GM23338 (cell line): ENCODE data around the gene ALDH1A1. TPM values are rescaled to one million over a fixed set of nuclear protein-coding genes. Genes with fewer than 3 reads are reported as not detected.

Experiments
- ATAC-seq: fragments of 200-7000 bp; cut with Tn5 transposase; 3 replicates; pipeline ENCODE4 v1.9.1; 2020
- DNase-seq: peaks from one replicate; pipeline ENCODE4 v3.0.0-alpha.2; 2015; ENCODE audit warnings: low spot score
- H2AFZ ChIP-seq: fragments of 200-600 bp; sonication (generic); 2 replicates; pipeline ENCODE4 v1.8.0; 2016; ENCODE audit warnings: antibody characterized with exemption, mild to moderate bottlenecking, moderate library complexity
- H3F3A ChIP-seq: fragments of 200-600 bp; sonication (generic); replicated peaks from 2 replicates; pipeline ENCODE4 v1.8.0; 2017; ENCODE audit warnings: antibody characterized with exemption, mixed run types, low read depth
- H3K27ac ChIP-seq: fragments of 200-600 bp; sonication (generic); 2 replicates; pipeline ENCODE4 v1.6.1; 2016; ENCODE audit warnings: low read depth
- H3K27me3 ChIP-seq: fragments of 200-600 bp; sonication (generic); 2 replicates; pipeline ENCODE4 v1.8.0; 2016; ENCODE audit warnings: mild to moderate bottlenecking, mixed run types, moderate library complexity; ENCODE audit not compliant: insufficient read depth
- H3K36me3 ChIP-seq: fragments of 200-600 bp; sonication (generic); 2 replicates; pipeline ENCODE4 v1.8.0; 2016; ENCODE audit warnings: mild to moderate bottlenecking; ENCODE audit not compliant: insufficient read depth
- H3K4me1 ChIP-seq: fragments of 200-600 bp; sonication (generic); 2 replicates; pipeline ENCODE4 v1.8.0; 2016; ENCODE audit warnings: mild to moderate bottlenecking, moderate library complexity; ENCODE audit not compliant: insufficient read depth
- H3K4me2 ChIP-seq: fragments of 200-600 bp; sonication (generic); 2 replicates; pipeline ENCODE4 v1.7.1; 2017; ENCODE audit warnings: mixed run types
- H3K4me3 ChIP-seq: fragments of 200-600 bp; sonication (generic); 2 replicates; pipeline ENCODE4 v1.6.1; 2016; ENCODE audit warnings: mixed run types
- H3K79me2 ChIP-seq: fragments of 200-600 bp; sonication (generic); replicated peaks from 2 replicates; pipeline ENCODE4 v1.8.0; 2017; ENCODE audit warnings: mild to moderate bottlenecking; ENCODE audit not compliant: insufficient read depth
- H3K9me2 ChIP-seq: fragments of 200-600 bp; sonication (generic); 2 replicates; pipeline ENCODE4 v1.8.0; 2017; ENCODE audit not compliant: insufficient read depth
- H4K20me1 ChIP-seq: fragments of 200-600 bp; sonication (generic); replicated peaks from 2 replicates; pipeline ENCODE4 v1.8.0; 2017; ENCODE audit warnings: mild to moderate bottlenecking; ENCODE audit not compliant: insufficient read depth
- H3K27ac Mint-ChIP-seq: 2 replicates; pipeline ENCODE4 v1.8.0; 2020; ENCODE audit warnings: inconsistent platforms, mild to moderate bottlenecking, moderate library complexity, mixed read lengths
- H3K27me3 Mint-ChIP-seq: 3 replicates; pipeline ENCODE4 v1.8.0; 2022; ENCODE audit warnings: low read depth, mild to moderate bottlenecking, moderate library complexity, mixed read lengths, inconsistent platforms; ENCODE audit not compliant: insufficient read depth, poor library complexity
- H3K36me3 Mint-ChIP-seq: 3 replicates; pipeline ENCODE4 v1.8.0; 2021; ENCODE audit warnings: low read depth, mild to moderate bottlenecking, inconsistent platforms, moderate library complexity, mixed read lengths
- H3K4me1 Mint-ChIP-seq: 3 replicates; pipeline ENCODE4 v1.8.0; 2020; ENCODE audit warnings: mild to moderate bottlenecking, inconsistent platforms, mixed read lengths
- H3K4me3 Mint-ChIP-seq: 3 replicates; pipeline ENCODE4 v1.8.0; 2021; ENCODE audit warnings: moderate library complexity, mild to moderate bottlenecking, inconsistent platforms, mixed read lengths
- H3K9me3 Mint-ChIP-seq: 3 replicates; pipeline ENCODE4 v1.8.0; 2020; ENCODE audit warnings: moderate library complexity, mild to moderate bottlenecking, inconsistent platforms, mixed read lengths
- CREB1 ChIP-seq: fragments of 250-450 bp; sonication (Bioruptor Pico); IDR thresholded peaks from 2 replicates; pipeline ENCODE4 v1.5.0; 2020; ENCODE audit warnings: low read depth, mild to moderate bottlenecking, moderate library complexity
- EZH2 ChIP-seq: fragments of 200-600 bp; sonication (generic); IDR thresholded peaks from one replicate; pipeline ENCODE4 v1.8.0; 2017; ENCODE audit warnings: antibody characterized with exemption, mild to moderate bottlenecking, low read depth; ENCODE audit not compliant: unreplicated experiment
- EZH2phosphoT487 ChIP-seq: fragments of 200-600 bp; sonication (generic); IDR thresholded peaks from one replicate; pipeline ENCODE4 v1.8.1; 2018; ENCODE audit warnings: antibody characterized with exemption; ENCODE audit not compliant: unreplicated experiment
- JUNB ChIP-seq: IDR thresholded peaks from one replicate; pipeline ENCODE4 v1.6.1; 2016; ENCODE audit warnings: antibody characterized with exemption; ENCODE audit not compliant: unreplicated experiment
- NANOG ChIP-seq: IDR thresholded peaks from 2 replicates; pipeline ENCODE4 v1.6.1; 2016; ENCODE audit warnings: antibody characterized with exemption, borderline replicate concordance
- ZNF114 ChIP-seq: fragments of 250-450 bp; sonication (Bioruptor Pico); IDR thresholded peaks from 2 replicates; pipeline ENCODE4 v1.5.0; 2020; ENCODE audit warnings: mild to moderate bottlenecking, moderate library complexity
- ZNF331 ChIP-seq: fragments of 250-450 bp; sonication (Bioruptor Pico); IDR thresholded peaks from 2 replicates; pipeline ENCODE4 v1.5.0; 2020; ENCODE audit warnings: low read depth, mild to moderate bottlenecking, moderate library complexity
- polyA plus RNA-seq: library from polyadenylated mRNA; unstranded; fragments of >200 nt; fragmentation: Nextera tagmentation; extraction: Ambion mirVana; gene quantifications from 2 replicates; pipeline ENCODE4 v1.2.1, GENCODE V29; 2016
- total RNA-seq: library from RNA; depleted of rRNA; stranded (reverse); fragments of >200 nt; shearing (Covaris generic); gene quantifications from 2 replicates; pipeline ENCODE4 v1.2.3, GENCODE V29; 2014
- TF ChIP-seq, protein P1 (sequence below): IDR thresholded peaks from 2 replicates; pipeline ENCODE4 v1.6.1; 2016; ENCODE audit warnings: antibody characterized with exemption
- TF ChIP-seq, protein P2 (sequence below): fragments of 250-450 bp; sonication (Bioruptor Pico); IDR thresholded peaks from 2 replicates; pipeline ENCODE4 v1.5.0; 2020; ENCODE audit warnings: mild to moderate bottlenecking, moderate library complexity

The ALDH1A1 gene
- total and polyA plus RNA-seq, 2 experiments from 2014 or later = 2.1 to 3.4 TPM

DNA sequence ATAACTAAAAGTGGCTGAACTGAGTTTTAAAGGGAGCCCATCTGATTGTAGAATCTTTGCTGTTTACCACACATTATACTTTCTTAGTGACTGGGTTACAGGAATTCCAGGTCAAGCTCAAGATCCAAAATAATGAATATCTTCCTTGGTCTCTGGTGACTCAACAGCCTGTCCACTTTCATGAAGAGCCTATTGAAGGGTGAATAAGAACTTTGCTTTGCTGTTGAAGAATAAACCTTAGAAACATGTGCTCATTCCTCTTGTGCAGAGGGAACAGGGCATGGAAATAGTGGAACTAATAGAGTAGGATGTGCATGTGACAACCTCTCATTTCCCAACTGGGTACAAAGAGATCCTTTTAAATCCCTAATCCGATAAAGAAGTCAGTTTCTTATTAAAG is 21.4 kb downstream of the ALDH1A1 start:
- Histone ChIP-seq H4K20me1 (no peaks in the 10 kb centered on the region), H2AFZ (no peak overlapping the region), H3F3A (no peaks in the 10 kb centered on the region), H3K27ac (no peak overlapping the region), H3K4me2 (no peak overlapping the region), H3K79me2 (no peaks in the 10 kb centered on the region), H3K27me3 (no peaks in the 10 kb centered on the region), H3K9me2 (no peaks in the 10 kb centered on the region), H3K4me3 (no peak overlapping the region), H3K4me1 (no peaks in the 10 kb centered on the region), H3K36me3 (no peaks in the 10 kb centered on the region)
- no peak for DNase-seq
- Mint-ChIP-seq H3K27me3 (no peaks in the 10 kb centered on the region), H3K4me3 (no peak overlapping the region), H3K36me3 (no peaks in the 10 kb centered on the region), H3K9me3 (no peaks in the 10 kb centered on the region), H3K4me1 (no peaks in the 10 kb centered on the region), H3K27ac (no peak overlapping the region)
- no peak for ATAC-seq
- no peak for TF ChIP-seq ZNF331 (CRISPR knock-in tag)
- no peak for TF ChIP-seq CREB1
- no peak for TF ChIP-seq ZNF114
- no peak for TF ChIP-seq EZH2phosphoT487
- TF ChIP-seq, protein P1, sequence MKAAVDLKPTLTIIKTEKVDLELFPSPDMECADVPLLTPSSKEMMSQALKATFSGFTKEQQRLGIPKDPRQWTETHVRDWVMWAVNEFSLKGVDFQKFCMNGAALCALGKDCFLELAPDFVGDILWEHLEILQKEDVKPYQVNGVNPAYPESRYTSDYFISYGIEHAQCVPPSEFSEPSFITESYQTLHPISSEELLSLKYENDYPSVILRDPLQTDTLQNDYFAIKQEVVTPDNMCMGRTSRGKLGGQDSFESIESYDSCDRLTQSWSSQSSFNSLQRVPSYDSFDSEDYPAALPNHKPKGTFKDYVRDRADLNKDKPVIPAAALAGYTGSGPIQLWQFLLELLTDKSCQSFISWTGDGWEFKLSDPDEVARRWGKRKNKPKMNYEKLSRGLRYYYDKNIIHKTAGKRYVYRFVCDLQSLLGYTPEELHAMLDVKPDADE = no peak
- no peak for TF ChIP-seq JUNB
- no peak for TF ChIP-seq EZH2
- TF ChIP-seq, protein P2, sequence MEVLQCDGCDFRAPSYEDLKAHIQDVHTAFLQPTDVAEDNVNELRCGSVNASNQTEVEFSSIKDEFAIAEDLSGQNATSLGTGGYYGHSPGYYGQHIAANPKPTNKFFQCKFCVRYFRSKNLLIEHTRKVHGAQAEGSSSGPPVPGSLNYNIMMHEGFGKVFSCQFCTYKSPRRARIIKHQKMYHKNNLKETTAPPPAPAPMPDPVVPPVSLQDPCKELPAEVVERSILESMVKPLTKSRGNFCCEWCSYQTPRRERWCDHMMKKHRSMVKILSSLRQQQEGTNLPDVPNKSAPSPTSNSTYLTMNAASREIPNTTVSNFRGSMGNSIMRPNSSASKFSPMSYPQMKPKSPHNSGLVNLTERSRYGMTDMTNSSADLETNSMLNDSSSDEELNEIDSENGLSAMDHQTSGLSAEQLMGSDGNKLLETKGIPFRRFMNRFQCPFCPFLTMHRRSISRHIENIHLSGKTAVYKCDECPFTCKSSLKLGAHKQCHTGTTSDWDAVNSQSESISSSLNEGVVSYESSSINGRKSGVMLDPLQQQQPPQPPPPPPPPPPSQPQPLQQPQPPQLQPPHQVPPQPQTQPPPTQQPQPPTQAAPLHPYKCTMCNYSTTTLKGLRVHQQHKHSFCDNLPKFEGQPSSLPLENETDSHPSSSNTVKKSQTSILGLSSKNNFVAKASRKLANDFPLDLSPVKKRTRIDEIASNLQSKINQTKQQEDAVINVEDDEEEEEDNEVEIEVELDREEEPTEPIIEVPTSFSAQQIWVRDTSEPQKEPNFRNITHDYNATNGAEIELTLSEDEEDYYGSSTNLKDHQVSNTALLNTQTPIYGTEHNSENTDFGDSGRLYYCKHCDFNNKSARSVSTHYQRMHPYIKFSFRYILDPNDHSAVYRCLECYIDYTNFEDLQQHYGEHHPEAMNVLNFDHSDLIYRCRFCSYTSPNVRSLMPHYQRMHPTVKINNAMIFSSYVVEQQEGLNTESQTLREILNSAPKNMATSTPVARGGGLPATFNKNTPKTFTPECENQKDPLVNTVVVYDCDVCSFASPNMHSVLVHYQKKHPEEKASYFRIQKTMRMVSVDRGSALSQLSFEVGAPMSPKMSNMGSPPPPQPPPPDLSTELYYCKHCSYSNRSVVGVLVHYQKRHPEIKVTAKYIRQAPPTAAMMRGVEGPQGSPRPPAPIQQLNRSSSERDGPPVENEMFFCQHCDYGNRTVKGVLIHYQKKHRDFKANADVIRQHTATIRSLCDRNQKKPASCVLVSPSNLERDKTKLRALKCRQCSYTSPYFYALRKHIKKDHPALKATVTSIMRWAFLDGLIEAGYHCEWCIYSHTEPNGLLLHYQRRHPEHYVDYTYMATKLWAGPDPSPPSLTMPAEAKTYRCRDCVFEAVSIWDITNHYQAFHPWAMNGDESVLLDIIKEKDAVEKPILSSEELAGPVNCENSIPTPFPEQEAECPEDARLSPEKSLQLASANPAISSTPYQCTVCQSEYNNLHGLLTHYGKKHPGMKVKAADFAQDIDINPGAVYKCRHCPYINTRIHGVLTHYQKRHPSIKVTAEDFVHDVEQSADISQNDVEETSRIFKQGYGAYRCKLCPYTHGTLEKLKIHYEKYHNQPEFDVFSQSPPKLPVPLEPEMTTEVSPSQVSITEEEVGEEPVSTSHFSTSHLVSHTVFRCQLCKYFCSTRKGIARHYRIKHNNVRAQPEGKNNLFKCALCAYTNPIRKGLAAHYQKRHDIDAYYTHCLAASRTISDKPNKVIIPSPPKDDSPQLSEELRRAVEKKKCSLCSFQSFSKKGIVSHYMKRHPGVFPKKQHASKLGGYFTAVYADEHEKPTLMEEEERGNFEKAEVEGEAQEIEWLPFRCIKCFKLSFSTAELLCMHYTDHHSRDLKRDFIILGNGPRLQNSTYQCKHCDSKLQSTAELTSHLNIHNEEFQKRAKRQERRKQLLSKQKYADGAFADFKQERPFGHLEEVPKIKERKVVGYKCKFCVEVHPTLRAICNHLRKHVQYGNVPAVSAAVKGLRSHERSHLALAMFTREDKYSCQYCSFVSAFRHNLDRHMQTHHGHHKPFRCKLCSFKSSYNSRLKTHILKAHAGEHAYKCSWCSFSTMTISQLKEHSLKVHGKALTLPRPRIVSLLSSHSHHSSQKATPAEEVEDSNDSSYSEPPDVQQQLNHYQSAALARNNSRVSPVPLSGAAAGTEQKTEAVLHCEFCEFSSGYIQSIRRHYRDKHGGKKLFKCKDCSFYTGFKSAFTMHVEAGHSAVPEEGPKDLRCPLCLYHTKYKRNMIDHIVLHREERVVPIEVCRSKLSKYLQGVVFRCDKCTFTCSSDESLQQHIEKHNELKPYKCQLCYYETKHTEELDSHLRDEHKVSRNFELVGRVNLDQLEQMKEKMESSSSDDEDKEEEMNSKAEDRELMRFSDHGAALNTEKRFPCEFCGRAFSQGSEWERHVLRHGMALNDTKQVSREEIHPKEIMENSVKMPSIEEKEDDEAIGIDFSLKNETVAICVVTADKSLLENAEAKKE (CRISPR knock-in tag) = no peak
- no peak for TF ChIP-seq NANOG
